ENCODE results near the gene ZBTB7C. TPM values are rescaled to one million over a fixed set of nuclear protein-coding genes. Genes with fewer than 3 reads are reported as not detected.

The ZBTB7C gene
- total RNA-seq, 2 experiments from 2014 or later = not detected

DNA sequence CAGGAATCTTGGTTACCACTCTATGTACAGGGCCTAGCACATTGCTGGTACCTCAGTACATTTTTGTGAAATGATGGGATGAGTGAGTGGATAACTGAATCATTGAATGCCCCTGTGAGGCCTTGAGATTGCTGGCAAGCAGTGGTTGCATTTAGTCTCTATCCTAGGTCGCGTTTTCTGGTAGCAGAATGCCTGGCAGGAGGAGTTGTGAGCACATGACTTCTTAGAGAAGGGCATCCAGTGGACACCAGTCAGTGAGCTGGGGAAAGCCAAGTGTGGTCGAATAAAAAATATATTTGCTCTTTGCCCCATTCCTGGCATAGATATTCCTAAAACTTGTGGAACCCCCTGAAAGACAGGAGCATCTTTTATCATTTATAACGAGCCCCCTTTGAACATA, 416.9 kb downstream of the ZBTB7C start:
- CTCF ChIA-PET = no interaction called here
- Mint-ChIP-seq H3K4me1 (ENCODE audit: low read depth) (no peaks in the 10 kb centered on the region), H3K4me3 (no peak overlapping the region), H3K27ac (no peak overlapping the region), H3K27me3 (no peaks in the 10 kb centered on the region), H3K9me3 (peaks cover 8% of the 10 kb centered on the region), H3K36me3 (ENCODE audit: low read depth) (no peaks in the 10 kb centered on the region)
- intact Hi-C loops (cut with micrococcal nuclease) = no loop called here
- DNase-seq = no peak
- no peak for ATAC-seq
- TF ChIP-seq CTCF (IDR thresholded peaks at IDR 0.05) = no peak
- POLR2A ChIA-PET = no interaction called here

DNA sequence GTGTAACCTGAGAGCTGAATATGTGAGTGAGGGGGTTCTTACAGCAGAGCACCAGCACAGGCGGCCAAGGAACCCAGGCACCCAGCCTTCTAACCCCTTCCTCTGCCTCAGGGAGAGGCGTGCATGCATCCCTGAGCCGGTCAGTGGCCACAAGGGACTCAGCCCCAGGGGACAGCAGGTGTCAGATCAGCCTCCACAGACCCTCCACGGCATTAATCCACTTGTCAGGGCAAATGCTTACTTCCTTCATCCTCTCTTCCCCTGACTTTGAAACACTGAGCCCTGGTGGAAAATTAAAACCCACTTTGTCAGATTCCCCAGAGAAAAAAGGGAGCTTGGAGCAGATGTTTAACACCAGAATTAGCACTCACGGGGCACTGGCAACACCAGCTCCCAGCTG, 418.2 kb downstream of the ZBTB7C start:
- ChIA-PET POLR2A (interaction anchor here (1.0 kb wide), 1 partner anchor 12 kb away, joined by 3 read pairs; no protein-coding TSS in a partner anchor), CTCF (interaction anchor here (0.9 kb wide), 1 partner anchor 223 kb away, joined by 3 read pairs; no protein-coding TSS in a partner anchor)
- no peak for DNase-seq
- no peak for ATAC-seq
- H3K9me3 Mint-ChIP-seq = no peaks in the 10 kb centered on the region
- TF ChIP-seq CTCF (IDR thresholded peaks at IDR 0.05) = no peak
- no peaks in the 10 kb centered on the region for H3K36me3 Mint-ChIP-seq (ENCODE audit: low read depth)
- intact Hi-C loops (cut with micrococcal nuclease) = no loop called here
- H3K4me3 Mint-ChIP-seq = no peak overlapping the region
- no peaks in the 10 kb centered on the region for H3K4me1 Mint-ChIP-seq (ENCODE audit: low read depth)
- no peaks in the 10 kb centered on the region for H3K27me3 Mint-ChIP-seq
- no peak overlapping the region for H3K27ac Mint-ChIP-seq

DNA sequence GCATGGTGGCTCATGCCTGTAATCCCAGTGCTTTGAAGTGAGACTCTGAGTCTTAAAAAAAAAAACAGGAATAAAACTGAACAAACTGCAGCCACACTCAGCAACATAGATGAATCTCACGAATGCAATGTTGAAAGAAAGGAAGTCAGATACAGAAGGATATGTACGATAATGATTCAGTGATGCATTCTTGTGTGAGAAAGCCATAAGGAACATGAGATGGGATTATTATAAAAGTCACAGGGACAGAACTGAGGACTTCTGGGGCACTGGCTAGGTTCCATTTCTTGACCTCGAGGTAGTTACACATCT, 421.8 kb downstream of the ZBTB7C start:
- ChIA-PET CTCF (interaction anchor here (1.3 to 3.4 kb wide), 3 partner anchors 10 to 215 kb away, joined by 4 to 15 read pairs (median 8); no protein-coding TSS in a partner anchor), POLR2A (no interaction called here)
- Mint-ChIP-seq H3K27me3 (no peaks in the 10 kb centered on the region), H3K9me3 (no peaks in the 10 kb centered on the region), H3K36me3 (ENCODE audit: low read depth) (no peaks in the 10 kb centered on the region), H3K4me3 (no peak overlapping the region), H3K27ac (no peak overlapping the region), H3K4me1 (ENCODE audit: low read depth) (no peaks in the 10 kb centered on the region)
- DNase-seq = no peak
- no peak for ATAC-seq
- intact Hi-C loops (cut with micrococcal nuclease) = no loop called here
- no peak for TF ChIP-seq CTCF (IDR thresholded peaks at IDR 0.05)

GRCh38 chr18:47986620-47987387, 422.4 kb downstream of the ZBTB7C start:
- no peaks in the 10 kb centered on the region for H3K4me1 Mint-ChIP-seq (ENCODE audit: low read depth)
- DNase-seq (no peak), ATAC-seq (no peak)
- H3K4me3 Mint-ChIP-seq = no peak overlapping the region
- ChIA-PET POLR2A (no interaction called here), CTCF (interaction anchor here (1.3 to 3.4 kb wide), 3 partner anchors 10 to 215 kb away, joined by 4 to 15 read pairs (median 8); no protein-coding TSS in a partner anchor)
- no peak overlapping the region for H3K27ac Mint-ChIP-seq
- no peaks in the 10 kb centered on the region for H3K36me3 Mint-ChIP-seq (ENCODE audit: low read depth)
- no peak for TF ChIP-seq CTCF (IDR thresholded peaks at IDR 0.05)
- intact Hi-C loops (cut with micrococcal nuclease) = no loop called here
- H3K27me3 Mint-ChIP-seq = no peaks in the 10 kb centered on the region
- no peaks in the 10 kb centered on the region for H3K9me3 Mint-ChIP-seq

GRCh38 chr18:47985866-47986265, 423.3 kb downstream of the ZBTB7C start:
- CTCF ChIA-PET = interaction anchor here (3.4 kb wide), 1 partner anchor 11 kb away, joined by 15 read pairs; no protein-coding TSS in a partner anchor
- ATAC-seq = no peak
- no peaks in the 10 kb centered on the region for H3K36me3 Mint-ChIP-seq (ENCODE audit: low read depth)
- TF ChIP-seq CTCF (IDR thresholded peaks at IDR 0.05) = no peak
- POLR2A ChIA-PET = no interaction called here
- no peak overlapping the region for H3K4me3 Mint-ChIP-seq
- no peaks in the 10 kb centered on the region for H3K9me3 Mint-ChIP-seq
- H3K27me3 Mint-ChIP-seq = no peaks in the 10 kb centered on the region
- DNase-seq = no peak
- no peak overlapping the region for H3K27ac Mint-ChIP-seq
- no peaks in the 10 kb centered on the region for H3K4me1 Mint-ChIP-seq (ENCODE audit: low read depth)
- intact Hi-C loops (cut with micrococcal nuclease) = no loop called here

Data from activated CD8-positive, alpha-beta T cell treated with anti-CD3 and anti-CD28 coated beads for 36 hours (primary cell).